HEK293 (cell line): ENCODE data around the gene SERPINA3.

Experiments
- CTCF ChIA-PET: fragments of 350-600 bp; formaldehyde crosslinking; extraction: SDS; loops from one replicate; lab custom pipeline; 2021; ENCODE audit warnings: antibody characterized with exemption; lab: Yijun Ruan, JAX
- POLR2A ChIA-PET: fragments of 300-600 bp; formaldehyde crosslinking; extraction: SDS; loops from one replicate; lab custom pipeline; 2020; ENCODE audit warnings: antibody characterized with exemption, inconsistent platforms; lab: Yijun Ruan, JAX
- H3K27ac ChIP-seq: fragments of 200-500 bp; sonication (Bioruptor generic); 2 replicates; pipeline ENCODE4 v1.5.1; 2014; ENCODE audit warnings: low read depth, low read length, control low read depth, inconsistent platforms; ENCODE audit errors: extremely low read depth
- H3K36me3 ChIP-seq, 2 experiments: fragments of 200-500 bp in 1 of 2; sonication (Bioruptor generic) in 1 of 2; 1 replicate in 1 of 2; 2 replicates in 1 of 2; pipeline ENCODE4 v1.5.1; 2014 to 2017; ENCODE audit warnings: inconsistent platforms in 2 of 2, low read length in 2 of 2; ENCODE audit not compliant: control insufficient read depth in 2 of 2, insufficient read depth in 1 of 2
- H3K4me1 ChIP-seq: fragments of 200-500 bp; sonication (Bioruptor generic); 2 replicates; pipeline ENCODE4 v1.5.1; 2014; ENCODE audit warnings: mild to moderate bottlenecking, low read length, inconsistent platforms; ENCODE audit not compliant: control insufficient read depth, insufficient read depth
- H3K4me3 ChIP-seq: 2 replicates; pipeline ENCODE4 v1.5.1; 2011; ENCODE audit warnings: low read depth, mild to moderate bottlenecking, control low read depth, low read length, moderate library complexity
- H3K9me3 ChIP-seq: fragments of 200-500 bp; sonication (Bioruptor generic); 2 replicates; pipeline ENCODE4 v1.5.1; 2014; ENCODE audit warnings: low read depth, low read length, inconsistent platforms; ENCODE audit not compliant: control insufficient read depth, insufficient read depth
- KLF7 ChIP-seq: fragments of 450-650 bp; formaldehyde crosslinking; IDR thresholded peaks from 2 replicates; pipeline ENCODE4 v1.5.1; 2016; ENCODE audit warnings: missing biosample characterization, missing genetic modification characterization, borderline replicate concordance
- KLF8 ChIP-seq: fragments of 450-650 bp; formaldehyde crosslinking; IDR thresholded peaks from 2 replicates; pipeline ENCODE4 v1.5.1; 2016; ENCODE audit warnings: missing biosample characterization, missing genetic modification characterization
- MEIS1 ChIP-seq: sonication (generic); formaldehyde crosslinking; IDR thresholded peaks from 2 replicates; pipeline ENCODE4 v1.8.1; 2022; ENCODE audit warnings: missing genetic modification reagents, mild to moderate bottlenecking, borderline replicate concordance
- OSR2 ChIP-seq: fragments of 450-650 bp; formaldehyde crosslinking; IDR thresholded peaks from 2 replicates; pipeline ENCODE4 v1.5.1; 2016; ENCODE audit warnings: missing biosample characterization, missing genetic modification characterization
- SALL2 ChIP-seq: fragments of 450-650 bp; formaldehyde crosslinking; IDR thresholded peaks from 2 replicates; pipeline ENCODE4 v1.5.0; 2017; ENCODE audit warnings: missing biosample characterization, mild to moderate bottlenecking, missing genetic modification characterization, borderline replicate concordance
- SCRT1 ChIP-seq: fragments of 450-650 bp; formaldehyde crosslinking; IDR thresholded peaks from 2 replicates; pipeline ENCODE4 v1.5.1; 2016; ENCODE audit warnings: missing biosample characterization, missing genetic modification characterization, borderline replicate concordance
- ZNF10 ChIP-seq: fragments of 450-650 bp; formaldehyde crosslinking; IDR thresholded peaks from 2 replicates; pipeline ENCODE4 v1.5.1; 2017; ENCODE audit warnings: missing biosample characterization, missing genetic modification characterization
- ZNF140 ChIP-seq: fragments of 450-650 bp; formaldehyde crosslinking; IDR thresholded peaks from 2 replicates; pipeline ENCODE4 v1.5.1; 2016; ENCODE audit warnings: missing biosample characterization, missing genetic modification characterization
- ZNF214 ChIP-seq: fragments of 450-650 bp; formaldehyde crosslinking; IDR thresholded peaks from 2 replicates; pipeline ENCODE4 v1.5.1; 2017; ENCODE audit warnings: missing biosample characterization, mild to moderate bottlenecking, missing genetic modification characterization, borderline replicate concordance
- ZNF302 ChIP-seq: fragments of 450-650 bp; formaldehyde crosslinking; IDR thresholded peaks from 2 replicates; pipeline ENCODE4 v1.5.1; 2016; ENCODE audit warnings: missing biosample characterization, missing genetic modification characterization, low read depth
- ZNF366 ChIP-seq: fragments of 450-650 bp; formaldehyde crosslinking; conservative IDR thresholded peaks from 2 replicates; pipeline ENCODE4 v1.5.1; 2016; ENCODE audit warnings: missing biosample characterization, missing genetic modification characterization
- ZNF423 ChIP-seq: fragments of 450-650 bp; formaldehyde crosslinking; IDR thresholded peaks from 2 replicates; pipeline ENCODE4 v1.5.1; 2016; ENCODE audit warnings: missing biosample characterization, missing genetic modification characterization
- ZNF426 ChIP-seq: fragments of 450-650 bp; formaldehyde crosslinking; IDR thresholded peaks from 2 replicates; pipeline ENCODE4 v1.5.1; 2017; ENCODE audit warnings: missing biosample characterization, missing genetic modification characterization, mild to moderate bottlenecking, inconsistent platforms, moderate library complexity
- ZNF514 ChIP-seq: fragments of 450-650 bp; formaldehyde crosslinking; IDR thresholded peaks from 2 replicates; pipeline ENCODE4 v1.5.1; 2016; ENCODE audit warnings: missing biosample characterization, missing genetic modification characterization
- ZNF629 ChIP-seq: fragments of 450-650 bp; formaldehyde crosslinking; IDR thresholded peaks from 2 replicates; pipeline ENCODE4 v1.5.1; 2017; ENCODE audit warnings: missing biosample characterization, missing genetic modification characterization
- ZSCAN23 ChIP-seq: fragments of 450-650 bp; formaldehyde crosslinking; IDR thresholded peaks from 2 replicates; pipeline ENCODE4 v1.5.1; 2016; ENCODE audit warnings: missing biosample characterization, missing genetic modification characterization
- TF ChIP-seq, protein P1 (sequence below): fragments of 450-650 bp; formaldehyde crosslinking; IDR thresholded peaks from 2 replicates; pipeline ENCODE4 v1.5.1; 2016; ENCODE audit warnings: missing biosample characterization, missing genetic modification characterization
- TF ChIP-seq, protein P2 (sequence below): fragments of 450-650 bp; formaldehyde crosslinking; IDR thresholded peaks from 2 replicates; pipeline ENCODE4 v1.5.1; 2016; ENCODE audit warnings: missing biosample characterization, missing genetic modification characterization
- TF ChIP-seq, protein P3 (sequence below): fragments of 450-650 bp; formaldehyde crosslinking; IDR thresholded peaks from 2 replicates; pipeline ENCODE4 v1.5.1; 2016; ENCODE audit warnings: missing biosample characterization, missing genetic modification characterization
- TF ChIP-seq, protein P4 (sequence below): fragments of 450-650 bp; formaldehyde crosslinking; conservative IDR thresholded peaks from 2 replicates; pipeline ENCODE4 v1.5.1; 2016; ENCODE audit warnings: low read depth, missing biosample characterization, missing genetic modification characterization

The SERPINA3 gene

DNA sequence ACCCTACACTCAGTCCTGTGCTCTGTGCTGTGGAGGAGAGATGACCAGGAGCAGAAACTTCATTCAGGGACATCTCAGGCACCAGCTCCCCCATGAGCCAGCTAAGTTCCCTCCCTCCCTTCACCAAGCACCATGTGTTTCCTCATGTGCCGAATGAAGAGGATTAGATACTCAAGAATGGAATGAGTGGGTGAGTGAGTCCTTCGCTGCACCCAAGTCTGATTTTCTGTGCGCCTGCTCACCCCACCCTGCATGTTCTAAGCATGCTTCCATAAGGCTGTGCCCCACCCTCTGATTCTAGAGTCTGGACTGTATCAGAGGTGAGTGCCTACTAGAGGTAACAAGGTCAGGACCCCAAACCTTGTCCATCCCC lies 18.8 kb upstream of the SERPINA3 start (continued):
- TF ChIP-seq ZNF214 (tag by site-specific recombination) (no peak), ZNF426 (tag by site-specific recombination) (no peak), ZNF629 (tag by site-specific recombination) (no peak)

DNA sequence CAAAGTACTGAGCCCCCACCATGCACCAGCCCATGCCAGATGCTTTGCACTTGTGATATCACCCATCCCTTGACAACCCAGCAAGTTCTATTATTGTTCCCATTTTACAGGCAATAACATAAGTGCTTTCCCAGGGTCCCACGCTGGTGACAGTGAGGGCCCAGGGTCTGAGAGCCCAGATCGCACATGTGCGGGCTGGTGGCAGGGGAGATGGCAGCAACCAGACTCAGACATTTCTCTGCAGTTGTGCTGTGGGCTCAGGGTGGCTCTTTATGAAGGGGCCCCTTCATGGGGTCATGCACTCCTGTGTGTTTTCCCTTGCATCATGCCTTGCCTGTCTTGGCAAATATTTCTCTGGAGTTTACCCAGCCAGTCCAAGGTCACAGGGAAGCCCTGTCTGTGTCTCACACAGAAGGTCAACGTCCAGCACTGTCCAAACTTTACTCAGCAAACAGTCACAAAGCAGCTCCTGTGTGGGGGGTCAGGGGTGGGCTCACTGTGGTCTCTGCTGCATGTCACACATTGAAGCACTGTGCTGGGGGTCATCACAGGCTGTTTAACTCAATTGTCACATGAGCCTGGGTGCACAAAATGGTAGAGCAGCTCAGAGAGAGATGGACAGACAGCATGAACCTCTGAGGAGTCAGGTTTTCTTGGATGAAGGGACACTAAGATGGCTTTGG lies 18.3 kb upstream of the SERPINA3 start:
- TF ChIP-seq ZNF514 = no peak
- TF ChIP-seq ZNF423 (tag by site-specific recombination) = no peak
- no peak for TF ChIP-seq OSR2 (tag by site-specific recombination)
- TF ChIP-seq MEIS1 (CRISPR knock-in tag) = no peak
- no peak for TF ChIP-seq ZNF10 (tag by site-specific recombination)
- TF ChIP-seq, protein P1, sequence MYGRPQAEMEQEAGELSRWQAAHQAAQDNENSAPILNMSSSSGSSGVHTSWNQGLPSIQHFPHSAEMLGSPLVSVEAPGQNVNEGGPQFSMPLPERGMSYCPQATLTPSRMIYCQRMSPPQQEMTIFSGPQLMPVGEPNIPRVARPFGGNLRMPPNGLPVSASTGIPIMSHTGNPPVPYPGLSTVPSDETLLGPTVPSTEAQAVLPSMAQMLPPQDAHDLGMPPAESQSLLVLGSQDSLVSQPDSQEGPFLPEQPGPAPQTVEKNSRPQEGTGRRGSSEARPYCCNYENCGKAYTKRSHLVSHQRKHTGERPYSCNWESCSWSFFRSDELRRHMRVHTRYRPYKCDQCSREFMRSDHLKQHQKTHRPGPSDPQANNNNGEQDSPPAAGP (tag by site-specific recombination) = no peak
- no peak for TF ChIP-seq SALL2 (tag by site-specific recombination)
- no peak for TF ChIP-seq ZNF140 (tag by site-specific recombination)
- no peak for TF ChIP-seq ZNF302 (tag by site-specific recombination)
- TF ChIP-seq, protein P2, sequence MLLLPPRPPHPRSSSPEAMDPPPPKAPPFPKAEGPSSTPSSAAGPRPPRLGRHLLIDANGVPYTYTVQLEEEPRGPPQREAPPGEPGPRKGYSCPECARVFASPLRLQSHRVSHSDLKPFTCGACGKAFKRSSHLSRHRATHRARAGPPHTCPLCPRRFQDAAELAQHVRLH (tag by site-specific recombination) = no peak
- no peak for TF ChIP-seq KLF7 (tag by site-specific recombination)
- TF ChIP-seq, protein P3, sequence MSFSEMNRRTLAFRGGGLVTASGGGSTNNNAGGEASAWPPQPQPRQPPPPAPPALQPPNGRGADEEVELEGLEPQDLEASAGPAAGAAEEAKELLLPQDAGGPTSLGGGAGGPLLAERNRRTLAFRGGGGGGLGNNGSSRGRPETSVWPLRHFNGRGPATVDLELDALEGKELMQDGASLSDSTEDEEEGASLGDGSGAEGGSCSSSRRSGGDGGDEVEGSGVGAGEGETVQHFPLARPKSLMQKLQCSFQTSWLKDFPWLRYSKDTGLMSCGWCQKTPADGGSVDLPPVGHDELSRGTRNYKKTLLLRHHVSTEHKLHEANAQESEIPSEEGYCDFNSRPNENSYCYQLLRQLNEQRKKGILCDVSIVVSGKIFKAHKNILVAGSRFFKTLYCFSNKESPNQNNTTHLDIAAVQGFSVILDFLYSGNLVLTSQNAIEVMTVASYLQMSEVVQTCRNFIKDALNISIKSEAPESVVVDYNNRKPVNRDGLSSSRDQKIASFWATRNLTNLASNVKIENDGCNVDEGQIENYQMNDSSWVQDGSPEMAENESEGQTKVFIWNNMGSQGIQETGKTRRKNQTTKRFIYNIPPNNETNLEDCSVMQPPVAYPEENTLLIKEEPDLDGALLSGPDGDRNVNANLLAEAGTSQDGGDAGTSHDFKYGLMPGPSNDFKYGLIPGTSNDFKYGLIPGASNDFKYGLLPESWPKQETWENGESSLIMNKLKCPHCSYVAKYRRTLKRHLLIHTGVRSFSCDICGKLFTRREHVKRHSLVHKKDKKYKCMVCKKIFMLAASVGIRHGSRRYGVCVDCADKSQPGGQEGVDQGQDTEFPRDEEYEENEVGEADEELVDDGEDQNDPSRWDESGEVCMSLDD = no peak
- no peak for TF ChIP-seq SCRT1 (tag by site-specific recombination)
- TF ChIP-seq ZNF366 = no peak
- TF ChIP-seq ZSCAN23 (tag by site-specific recombination) = no peak
- TF ChIP-seq, protein P4, sequence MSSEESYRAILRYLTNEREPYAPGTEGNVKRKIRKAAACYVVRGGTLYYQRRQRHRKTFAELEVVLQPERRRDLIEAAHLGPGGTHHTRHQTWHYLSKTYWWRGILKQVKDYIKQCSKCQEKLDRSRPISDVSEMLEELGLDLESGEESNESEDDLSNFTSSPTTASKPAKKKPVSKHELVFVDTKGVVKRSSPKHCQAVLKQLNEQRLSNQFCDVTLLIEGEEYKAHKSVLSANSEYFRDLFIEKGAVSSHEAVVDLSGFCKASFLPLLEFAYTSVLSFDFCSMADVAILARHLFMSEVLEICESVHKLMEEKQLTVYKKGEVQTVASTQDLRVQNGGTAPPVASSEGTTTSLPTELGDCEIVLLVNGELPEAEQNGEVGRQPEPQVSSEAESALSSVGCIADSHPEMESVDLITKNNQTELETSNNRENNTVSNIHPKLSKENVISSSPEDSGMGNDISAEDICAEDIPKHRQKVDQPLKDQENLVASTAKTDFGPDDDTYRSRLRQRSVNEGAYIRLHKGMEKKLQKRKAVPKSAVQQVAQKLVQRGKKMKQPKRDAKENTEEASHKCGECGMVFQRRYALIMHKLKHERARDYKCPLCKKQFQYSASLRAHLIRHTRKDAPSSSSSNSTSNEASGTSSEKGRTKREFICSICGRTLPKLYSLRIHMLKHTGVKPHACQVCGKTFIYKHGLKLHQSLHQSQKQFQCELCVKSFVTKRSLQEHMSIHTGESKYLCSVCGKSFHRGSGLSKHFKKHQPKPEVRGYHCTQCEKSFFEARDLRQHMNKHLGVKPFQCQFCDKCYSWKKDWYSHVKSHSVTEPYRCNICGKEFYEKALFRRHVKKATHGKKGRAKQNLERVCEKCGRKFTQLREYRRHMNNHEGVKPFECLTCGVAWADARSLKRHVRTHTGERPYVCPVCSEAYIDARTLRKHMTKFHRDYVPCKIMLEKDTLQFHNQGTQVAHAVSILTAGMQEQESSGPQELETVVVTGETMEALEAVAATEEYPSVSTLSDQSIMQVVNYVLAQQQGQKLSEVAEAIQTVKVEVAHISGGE (tag by site-specific recombination) = no peak
- no peak for TF ChIP-seq KLF8 (tag by site-specific recombination)
- ChIA-PET CTCF (no interaction called here), POLR2A (no interaction called here)
- H3K4me3 ChIP-seq = no peak overlapping the region
- no peaks in the 10 kb centered on the region for H3K9me3 ChIP-seq
- no peaks in the 10 kb centered on the region for H3K36me3 ChIP-seq
- H3K27ac ChIP-seq = no peak overlapping the region
- no peaks in the 10 kb centered on the region for H3K4me1 ChIP-seq
